Adipocyte (in vitro differentiated cells): Measurements from ENCODE around the gene ALDH1A3.

Experiments used
- DNase-seq: peaks from one replicate; pipeline ENCODE4 v3.0.0-alpha.2; 2015; ENCODE audit warnings: low read depth
- H3K27me3 ChIP-seq: replicated peaks from 2 replicates; pipeline ENCODE4 v1.7.0; 2013; ENCODE audit warnings: mild to moderate bottlenecking, low read length, moderate library complexity; ENCODE audit not compliant: control insufficient read depth, insufficient read depth
- H3K36me3 ChIP-seq: 2 replicates; pipeline ENCODE4 v1.7.0; 2013; ENCODE audit warnings: low read length, mild to moderate bottlenecking, moderate library complexity; ENCODE audit not compliant: control insufficient read depth, insufficient read depth, severe bottlenecking
- H3K4me1 ChIP-seq: 2 replicates; pipeline ENCODE4 v1.7.0; 2013; ENCODE audit warnings: mild to moderate bottlenecking, low read length, moderate library complexity; ENCODE audit not compliant: control insufficient read depth, insufficient read depth
- H3K4me3 ChIP-seq: 2 replicates; pipeline ENCODE4 v1.7.0; 2013; ENCODE audit warnings: mild to moderate bottlenecking, low read length, moderate library complexity
- H3K9ac ChIP-seq: 2 replicates; pipeline ENCODE4 v1.7.0; 2013; ENCODE audit warnings: mild to moderate bottlenecking, low read length, moderate library complexity
- H3K9me3 ChIP-seq: 2 replicates; pipeline ENCODE4 v1.7.0; 2013; ENCODE audit warnings: mild to moderate bottlenecking, low read length, moderate library complexity; ENCODE audit not compliant: control insufficient read depth

Gene ALDH1A3

DNA sequence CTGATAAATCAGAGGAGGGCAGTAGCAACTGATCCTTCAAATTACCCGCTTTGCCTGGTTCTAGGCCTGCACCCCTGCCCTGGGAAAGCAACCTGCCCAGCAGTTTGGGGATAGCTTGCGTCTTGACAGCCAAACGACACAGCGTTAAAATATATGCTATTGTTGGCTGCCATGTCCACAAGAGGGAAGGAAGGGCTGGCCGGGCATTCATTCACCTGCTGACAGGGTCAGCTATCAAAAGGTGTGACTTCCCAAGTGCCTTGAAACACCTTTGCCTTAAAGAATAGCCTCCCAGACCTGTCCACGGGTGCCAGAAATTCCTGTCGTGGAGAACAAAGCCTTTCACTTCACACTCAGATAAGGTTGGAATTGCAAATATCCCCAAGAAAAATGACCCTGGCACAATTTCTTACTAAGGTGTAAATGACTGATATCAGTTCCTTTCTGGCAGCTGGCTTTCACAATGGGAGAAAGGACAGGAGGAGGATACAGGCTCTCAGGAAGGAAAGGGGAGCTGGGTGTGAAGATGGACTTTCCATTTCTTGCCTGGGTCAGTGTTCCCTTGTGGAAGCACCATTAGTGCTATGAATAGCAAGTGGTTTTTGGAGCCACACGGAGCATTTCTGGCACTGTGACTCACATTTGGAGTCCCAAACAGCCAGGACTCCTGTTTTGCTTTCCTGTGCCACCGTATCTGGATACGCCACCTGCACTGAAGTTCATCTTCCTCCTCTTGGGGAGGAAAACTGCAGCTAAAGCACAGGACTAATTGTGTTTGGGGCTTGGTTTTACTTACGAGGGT, 19.2 kb downstream of the ALDH1A3 start:
- no peak overlapping the region for H3K4me3 ChIP-seq
- peaks cover 81% of the 10 kb centered on the region for H3K36me3 ChIP-seq
- DNase-seq: no peak
- H3K9ac ChIP-seq: no peak overlapping the region
- no peaks in the 10 kb centered on the region for H3K9me3 ChIP-seq
- H3K27me3 ChIP-seq: no peaks in the 10 kb centered on the region
- peaks cover 17% of the 10 kb centered on the region for H3K4me1 ChIP-seq

DNA sequence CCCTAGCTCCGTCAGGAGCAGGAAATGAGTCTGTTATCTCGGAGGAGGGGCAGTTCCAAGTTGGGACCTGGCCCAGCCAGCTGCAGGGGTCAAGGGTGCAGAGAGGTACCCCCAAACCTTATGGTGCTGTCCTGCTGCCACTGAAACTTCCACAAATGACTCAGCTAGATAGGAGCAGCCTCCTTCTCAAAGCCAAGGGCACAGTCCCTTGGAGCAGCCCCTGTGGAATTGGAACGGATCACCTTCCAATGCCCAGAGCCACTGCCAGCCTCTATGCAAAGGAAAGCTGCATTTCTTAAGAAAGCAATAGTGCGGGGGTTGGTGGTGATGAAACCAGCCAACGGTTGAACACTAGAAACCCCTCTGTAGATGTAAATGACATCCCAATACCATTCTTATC, 20.0 kb downstream of the ALDH1A3 start:
- Histone ChIP-seq H3K36me3 (peaks cover 80% of the 10 kb centered on the region), H3K9ac (no peak overlapping the region), H3K9me3 (no peaks in the 10 kb centered on the region), H3K27me3 (no peaks in the 10 kb centered on the region), H3K4me3 (no peak overlapping the region), H3K4me1 (peaks cover 17% of the 10 kb centered on the region)
- no peak for DNase-seq

DNA sequence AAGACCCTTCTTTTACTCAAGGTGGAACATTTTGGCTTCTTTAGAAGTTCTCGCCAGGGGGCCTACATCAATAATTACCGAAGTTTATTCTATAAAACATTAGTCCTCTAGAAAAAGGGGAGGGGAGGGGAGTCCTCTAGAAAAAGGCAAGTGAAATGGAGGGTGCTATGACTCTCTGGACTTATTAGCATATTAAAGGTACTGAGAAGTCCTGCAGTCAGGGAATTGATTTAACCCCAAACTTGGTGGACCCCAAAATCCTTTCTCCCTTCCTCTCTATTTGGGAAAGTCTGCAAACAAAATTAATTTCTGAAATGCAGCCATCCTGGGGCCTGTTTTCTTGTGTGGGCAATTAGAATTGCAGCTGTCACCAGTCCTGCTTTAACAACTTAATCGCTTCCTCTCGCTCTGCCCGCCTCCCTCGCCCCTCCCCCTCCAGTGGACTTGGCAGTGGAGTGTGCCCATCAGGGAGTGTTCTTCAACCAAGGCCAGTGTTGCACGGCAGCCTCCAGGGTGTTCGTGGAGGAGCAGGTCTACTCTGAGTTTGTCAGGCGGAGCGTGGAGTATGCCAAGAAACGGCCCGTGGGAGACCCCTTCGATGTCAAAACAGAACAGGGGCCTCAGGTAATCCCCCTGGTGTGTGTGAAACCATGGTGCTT, 20.6 kb downstream of the ALDH1A3 start:
- Histone ChIP-seq H3K4me1 (peaks cover 17% of the 10 kb centered on the region), H3K27me3 (no peaks in the 10 kb centered on the region), H3K9ac (no peak overlapping the region), H3K36me3 (peaks cover 80% of the 10 kb centered on the region), H3K4me3 (no peak overlapping the region), H3K9me3 (no peaks in the 10 kb centered on the region)
- no peak for DNase-seq

DNA sequence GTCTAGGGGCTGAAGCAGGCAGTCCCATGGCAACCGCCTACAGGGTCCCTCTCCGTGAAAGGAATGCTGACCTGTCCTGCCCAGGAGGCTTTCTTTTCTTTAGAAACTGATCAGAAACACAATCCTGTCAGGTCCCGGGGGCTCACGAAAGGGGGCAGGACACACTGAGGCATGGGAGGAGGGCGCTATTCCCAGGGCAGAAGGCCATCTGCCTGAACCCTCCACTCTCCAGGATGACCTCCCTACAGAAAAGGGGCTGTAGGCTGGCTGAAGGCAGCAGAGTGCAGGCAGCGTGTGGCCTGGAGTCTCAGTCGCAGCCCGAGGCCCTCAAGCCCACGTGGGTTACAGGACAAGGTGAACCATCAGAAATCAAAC, 21.2 kb downstream of the ALDH1A3 start:
- no peaks in the 10 kb centered on the region for H3K9me3 ChIP-seq
- no peak for DNase-seq

DNA sequence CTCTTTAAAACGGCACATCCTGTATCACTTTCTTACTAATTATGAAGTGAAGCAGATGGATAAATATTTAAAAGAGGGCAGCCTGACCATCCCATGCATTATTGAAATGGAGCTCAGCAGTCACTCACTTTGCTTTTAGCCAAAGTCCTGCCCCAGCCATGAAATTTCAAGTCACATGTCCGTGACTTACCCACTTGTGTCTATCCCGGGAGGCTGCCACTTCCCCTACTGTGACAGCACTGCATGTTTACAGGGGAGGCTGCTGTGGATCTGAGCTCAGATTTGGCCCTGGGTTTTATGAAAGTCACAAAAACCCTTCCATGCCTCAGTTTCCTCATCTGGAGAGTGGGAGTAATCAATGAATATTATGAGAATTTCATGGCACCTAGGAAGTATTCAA, 21.7 kb downstream of the ALDH1A3 start:
- peaks cover 80% of the 10 kb centered on the region for H3K36me3 ChIP-seq
- H3K27me3 ChIP-seq: no peaks in the 10 kb centered on the region
- no peak for DNase-seq
- peaks cover 17% of the 10 kb centered on the region for H3K4me1 ChIP-seq
- no peak overlapping the region for H3K4me3 ChIP-seq
- H3K9me3 ChIP-seq: no peaks in the 10 kb centered on the region
- peak overlapping the region; percentile 7 for H3K9ac ChIP-seq

More for the DNA sequence above, 21.2 kb downstream of the ALDH1A3 start:
- no peaks in the 10 kb centered on the region for H3K27me3 ChIP-seq
- H3K4me1 ChIP-seq: peaks cover 17% of the 10 kb centered on the region
- no peak overlapping the region for H3K4me3 ChIP-seq
- H3K36me3 ChIP-seq: peaks cover 80% of the 10 kb centered on the region
- H3K9ac ChIP-seq: no peak overlapping the region

DNA sequence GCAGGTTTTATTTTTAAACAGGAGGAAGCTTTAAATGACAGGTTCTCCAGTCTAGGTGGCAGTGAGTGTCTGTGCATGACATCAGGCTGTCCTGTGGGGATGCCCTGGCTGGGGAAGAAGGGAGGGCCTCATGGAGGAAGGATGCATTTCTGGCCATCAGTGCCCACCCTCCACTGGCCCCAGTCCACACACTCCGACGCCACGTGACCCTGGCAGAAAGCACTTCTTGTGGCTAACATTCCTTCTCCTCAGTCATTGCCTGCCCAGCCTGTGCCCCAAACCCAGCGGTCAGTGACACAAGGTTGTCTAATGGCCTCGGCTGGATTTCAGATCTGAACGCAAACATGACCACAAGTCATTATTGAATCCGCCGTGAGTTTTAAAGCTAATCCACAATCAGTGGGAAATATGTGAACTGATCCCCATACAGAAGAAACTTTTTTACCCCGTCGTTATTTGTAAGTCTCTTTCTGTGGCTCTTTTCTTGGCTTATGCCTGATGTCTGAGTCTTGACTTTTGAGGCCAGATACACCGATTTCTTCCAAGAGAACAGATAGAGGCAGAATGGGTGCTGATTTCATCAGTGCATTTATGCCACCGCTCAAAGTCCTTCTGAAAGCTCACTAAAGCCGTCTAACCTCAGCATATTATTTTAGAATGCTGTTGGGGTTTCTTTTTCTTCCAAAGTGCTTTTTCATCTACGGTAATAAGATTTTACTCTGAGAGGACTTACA, 22.2 kb downstream of the ALDH1A3 start:
- peaks cover 17% of the 10 kb centered on the region for H3K4me1 ChIP-seq
- no peaks in the 10 kb centered on the region for H3K9me3 ChIP-seq
- H3K9ac ChIP-seq: peak overlapping the region; percentile 73
- peak; percentile 72 for DNase-seq
- H3K27me3 ChIP-seq: no peaks in the 10 kb centered on the region
- peaks cover 80% of the 10 kb centered on the region for H3K36me3 ChIP-seq
- peak overlapping the region; percentile 74 for H3K4me3 ChIP-seq

DNA sequence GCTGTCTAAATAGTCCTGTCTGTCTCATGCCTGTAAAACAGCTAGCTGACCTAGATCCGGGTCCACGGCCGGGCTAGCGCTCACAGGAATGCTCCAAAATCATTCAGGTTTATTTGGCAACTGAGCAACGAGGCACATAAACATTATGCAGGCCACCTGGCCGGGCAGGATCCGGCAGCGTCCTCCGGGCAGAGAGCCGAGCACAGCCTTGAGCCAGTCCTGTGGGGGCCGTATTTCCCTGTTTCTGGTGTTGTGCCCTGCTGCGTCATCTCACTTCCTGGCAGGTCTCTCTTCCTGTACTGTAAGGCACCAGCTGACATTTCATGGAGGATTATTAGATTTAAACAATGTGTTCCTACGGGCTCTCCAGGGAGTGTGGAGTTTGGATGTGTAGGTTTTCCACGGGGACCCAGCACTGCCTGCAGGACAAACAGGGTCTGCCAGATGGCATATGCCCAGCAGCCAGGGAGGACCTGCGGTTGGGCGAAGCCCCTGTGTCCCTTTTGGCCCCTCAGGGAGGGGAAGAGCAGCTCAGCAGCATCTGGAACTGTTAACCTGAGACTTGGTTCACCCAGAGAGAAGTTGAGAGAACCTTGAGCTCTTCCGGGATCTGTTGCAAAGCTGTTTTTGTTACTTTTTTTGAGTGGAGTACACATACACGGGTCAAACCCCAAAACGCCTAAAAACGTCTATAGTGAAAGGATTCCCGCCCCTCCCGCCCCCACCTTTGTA, 23.0 kb downstream of the ALDH1A3 start:
- peaks cover 17% of the 10 kb centered on the region for H3K4me1 ChIP-seq
- no peaks in the 10 kb centered on the region for H3K9me3 ChIP-seq
- peak; percentile 88 for DNase-seq
- peak overlapping the region; percentile 73 for H3K9ac ChIP-seq
- peaks cover 80% of the 10 kb centered on the region for H3K36me3 ChIP-seq
- H3K27me3 ChIP-seq: no peaks in the 10 kb centered on the region
- H3K4me3 ChIP-seq: peak overlapping the region; percentile 74

DNA sequence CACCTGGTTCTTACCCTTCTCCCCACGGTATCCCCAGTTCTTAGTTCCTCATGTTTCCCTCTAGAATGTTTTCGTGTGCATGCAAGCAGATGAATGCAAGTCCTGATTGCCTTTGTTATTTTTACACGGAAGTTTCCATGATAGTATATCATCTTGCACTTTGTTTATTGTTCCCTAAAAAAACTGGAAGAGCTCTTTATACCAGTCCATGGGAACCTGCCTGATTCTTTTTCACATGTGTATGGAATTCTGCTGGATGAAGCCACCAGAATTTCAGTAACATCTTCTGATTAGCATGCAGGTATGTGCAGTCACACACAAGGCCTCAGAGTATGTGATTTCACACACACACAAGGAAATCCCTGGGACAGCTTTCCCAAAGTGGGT, 23.5 kb downstream of the ALDH1A3 start:
- no peaks in the 10 kb centered on the region for H3K27me3 ChIP-seq
- DNase-seq: peak; percentile 29
- no peak overlapping the region for H3K4me3 ChIP-seq
- peaks cover 78% of the 10 kb centered on the region for H3K36me3 ChIP-seq
- H3K9ac ChIP-seq: peak overlapping the region; percentile 73
- peaks cover 17% of the 10 kb centered on the region for H3K4me1 ChIP-seq
- H3K9me3 ChIP-seq: no peaks in the 10 kb centered on the region

DNA sequence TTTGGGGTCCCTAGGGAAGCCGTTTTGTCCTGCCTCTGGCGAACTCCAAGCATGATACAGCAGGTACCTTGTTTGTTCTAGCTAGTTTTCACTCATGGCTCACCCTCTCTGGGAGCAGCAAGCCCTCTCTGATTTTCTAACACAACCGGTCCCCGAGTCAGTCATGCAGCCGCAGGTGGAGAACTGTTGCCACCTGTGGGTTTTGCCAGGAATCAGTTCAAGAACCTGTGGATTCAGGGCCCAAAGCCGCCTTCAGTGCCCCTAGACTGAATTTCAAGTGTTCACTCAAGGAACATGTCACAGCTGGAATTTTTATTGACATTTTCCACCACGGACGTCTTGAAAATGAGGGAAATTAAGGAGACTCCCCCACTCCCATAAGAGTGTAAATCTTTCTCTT, 26.2 kb downstream of the ALDH1A3 start:
- Histone ChIP-seq H3K9me3 (no peaks in the 10 kb centered on the region), H3K36me3 (peaks cover 77% of the 10 kb centered on the region), H3K9ac (no peak overlapping the region), H3K4me3 (no peak overlapping the region), H3K27me3 (no peaks in the 10 kb centered on the region), H3K4me1 (peaks cover 17% of the 10 kb centered on the region)
- DNase-seq: no peak

DNA sequence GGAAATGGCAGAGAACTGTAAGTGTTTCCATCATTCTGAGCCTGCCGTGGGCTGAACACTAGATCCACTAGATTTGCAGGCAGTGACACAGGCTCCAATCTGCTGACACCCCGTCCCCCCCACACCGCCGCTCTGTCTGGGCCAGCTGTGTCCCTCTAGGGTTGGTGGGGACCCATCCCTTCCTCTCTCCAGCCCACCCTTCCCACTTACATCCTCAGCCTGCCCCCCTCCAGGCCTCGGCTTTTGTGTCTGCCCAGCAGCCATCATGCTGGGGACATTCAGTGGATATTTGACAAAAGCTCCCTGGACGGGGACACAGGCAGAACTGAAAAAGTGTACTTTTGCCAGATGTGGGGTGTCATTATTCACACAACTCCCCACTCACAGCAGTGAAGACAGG, 28.8 kb downstream of the ALDH1A3 start:
- H3K4me1 ChIP-seq: no peaks in the 10 kb centered on the region

DNA sequence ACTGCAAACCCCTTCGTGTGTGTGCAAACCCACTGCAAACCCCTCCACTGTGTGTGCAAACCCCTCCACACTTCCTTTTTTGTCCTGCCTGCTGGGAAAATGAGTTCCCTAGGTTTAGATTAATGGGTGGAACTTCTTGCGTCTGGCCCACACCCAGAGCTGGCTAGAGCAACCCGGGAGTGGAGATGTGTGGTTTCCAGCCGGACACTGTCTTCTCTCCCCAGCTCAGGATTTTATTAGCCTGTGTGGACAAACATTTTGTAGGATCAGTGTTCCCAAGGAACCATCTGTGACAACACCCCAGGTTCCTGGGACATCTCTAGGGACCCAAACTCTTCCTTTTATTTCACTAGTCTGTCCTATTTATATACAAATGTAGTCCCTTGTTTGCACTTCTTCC, 29.9 kb downstream of the ALDH1A3 start:
- Histone ChIP-seq H3K36me3 (peaks cover 94% of the 10 kb centered on the region), H3K9me3 (peaks cover 3% of the 10 kb centered on the region), H3K4me3 (no peak overlapping the region), H3K4me1 (no peaks in the 10 kb centered on the region), H3K9ac (no peak overlapping the region), H3K27me3 (no peaks in the 10 kb centered on the region)
- DNase-seq: no peak

More for the DNA sequence above, 28.8 kb downstream of the ALDH1A3 start:
- no peaks in the 10 kb centered on the region for H3K27me3 ChIP-seq
- peaks cover 93% of the 10 kb centered on the region for H3K36me3 ChIP-seq
- peaks cover 3% of the 10 kb centered on the region for H3K9me3 ChIP-seq
- DNase-seq: no peak
- no peak overlapping the region for H3K4me3 ChIP-seq
- H3K9ac ChIP-seq: no peak overlapping the region
